CD8-positive, alpha-beta memory T cell (primary cell): ENCODE results near the gene HSH2D. TPM values are rescaled to one million over a fixed set of nuclear protein-coding genes. Genes with fewer than 3 reads are reported as not detected.

Source experiments
- CTCF ChIA-PET: fragments of 350-600 bp; sonication (Branson Sonifier 250); formaldehyde crosslinking; loops from one replicate; lab custom pipeline; 2021; ENCODE audit warnings: antibody characterized with exemption; lab: Charles Lee
- POLR2A ChIA-PET: fragments of 350-600 bp; sonication (Branson Sonifier 250); formaldehyde crosslinking; loops from one replicate; lab custom pipeline; 2021; ENCODE audit warnings: antibody characterized with exemption; lab: Charles Lee
- DNase-seq, 5 donors: peaks; one replicate each; pipeline versions ENCODE4 v3.0.0 to v3.0.0-alpha.2; 2020 to 2022; ENCODE audit warnings: mixed read lengths in 1 of 5
- H3K27ac ChIP-seq: one replicate; pipeline ENCODE4 v1.7.0; 2013; ENCODE audit warnings: low read depth, mild to moderate bottlenecking, low read length, moderate library complexity
- H3K27me3 ChIP-seq: 2 replicates; pipeline ENCODE4 v1.7.0; 2013; ENCODE audit warnings: low read length, mild to moderate bottlenecking; ENCODE audit not compliant: insufficient read depth, poor library complexity, severe bottlenecking
- H3K36me3 ChIP-seq: 2 replicates; pipeline ENCODE4 v1.7.0; 2013; ENCODE audit warnings: mild to moderate bottlenecking, low read length, moderate library complexity; ENCODE audit not compliant: insufficient read depth
- H3K4me1 ChIP-seq: 2 replicates; pipeline ENCODE4 v1.7.0; 2013; ENCODE audit warnings: mild to moderate bottlenecking, low read length, moderate library complexity; ENCODE audit not compliant: insufficient read depth
- H3K4me3 ChIP-seq: 2 replicates; pipeline ENCODE4 v1.7.0; 2013; ENCODE audit warnings: mild to moderate bottlenecking, low read length
- H3K9me3 ChIP-seq: 2 replicates; pipeline ENCODE4 v1.7.0; 2013; ENCODE audit warnings: mild to moderate bottlenecking, low read length
- H3K27ac Mint-ChIP-seq, 8 donors: one replicate each; pipeline ENCODE4 v1.8.0; 2020 to 2021; ENCODE audit warnings: mixed read lengths in 8 of 8, mild to moderate bottlenecking in 6 of 8, inconsistent platforms in 3 of 8, moderate library complexity in 3 of 8
- H3K27me3 Mint-ChIP-seq, 2 donors: one replicate each; pipeline ENCODE4 v1.8.0; 2020 to 2021; ENCODE audit warnings: mixed read lengths in 2 of 2, mild to moderate bottlenecking in 1 of 2, moderate library complexity in 1 of 2
- H3K36me3 Mint-ChIP-seq, 3 donors: one replicate each; pipeline ENCODE4 v1.8.0; 2020 to 2021; ENCODE audit warnings: mixed read lengths in 3 of 3, inconsistent platforms in 1 of 3, mild to moderate bottlenecking in 1 of 3
- H3K4me1 Mint-ChIP-seq, 3 donors: one replicate each; pipeline ENCODE4 v1.8.0; 2020 to 2021; ENCODE audit warnings: mixed read lengths in 3 of 3, inconsistent platforms in 1 of 3, mild to moderate bottlenecking in 1 of 3
- H3K4me3 Mint-ChIP-seq, 7 donors: one replicate each; pipeline ENCODE4 v1.8.0; 2020 to 2021; ENCODE audit warnings: mixed read lengths in 7 of 7, mild to moderate bottlenecking in 6 of 7, moderate library complexity in 4 of 7, inconsistent platforms in 2 of 7
- H3K9me3 Mint-ChIP-seq, 5 donors: one replicate each; pipeline ENCODE4 v1.8.0; 2020 to 2022; ENCODE audit warnings: mixed read lengths in 5 of 5, mild to moderate bottlenecking in 3 of 5, moderate library complexity in 2 of 5, inconsistent platforms in 1 of 5
- polyA plus RNA-seq: library from polyadenylated mRNA; unstranded; fragments of 300-500 nt; fragmentation: Illumina TruSeq; gene quantifications from one replicate; pipeline ENCODE4 v1.2.3, GENCODE V29; 2021
- total RNA-seq, 2 experiments: library from RNA; stranded (reverse); gene quantifications; one replicate each; pipeline ENCODE4 v1.2.3, GENCODE V29; 2021

The HSH2D gene
- total and polyA plus RNA-seq, 3 experiments from 2014 or later, result 8.6 to 12.8 (median 9.3) TPM

DNA sequence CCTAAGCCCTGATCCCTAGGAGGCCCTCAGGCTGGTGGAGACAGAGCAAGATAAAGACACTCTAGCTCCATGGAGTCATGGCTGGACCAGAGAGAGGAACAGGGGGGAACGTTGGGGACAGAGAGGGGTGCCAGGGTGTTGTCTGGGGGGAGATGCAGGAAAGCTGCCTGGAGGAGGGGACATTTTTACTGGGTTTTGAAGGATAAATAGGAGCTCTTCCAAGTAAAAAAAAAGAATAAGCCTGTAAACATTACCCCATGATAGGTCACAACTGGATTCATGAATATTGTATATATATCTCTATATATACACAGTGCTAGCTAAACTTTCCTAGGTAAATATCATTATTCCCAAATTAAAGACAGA, 714 bp downstream of the HSH2D start:
- H3K27ac Mint-ChIP-seq, result peak overlapping the region; percentile 82 to 98 (median 96)
- Histone ChIP-seq H3K27me3 (no peaks in the 10 kb centered on the region), H3K9me3 (no peaks in the 10 kb centered on the region), H3K27ac (peak overlapping the region; percentile 78), H3K4me1 (peaks cover 28% of the 10 kb centered on the region), H3K36me3 (peaks cover 7% of the 10 kb centered on the region), H3K4me3 (peak overlapping the region; percentile 90)
- H3K9me3 Mint-ChIP-seq, result no peaks in the 10 kb centered on the region
- H3K4me1 Mint-ChIP-seq, result peaks cover 39 to 62% (median 52%) of the 10 kb centered on the region in 3 donors
- no peak for DNase-seq
- H3K27me3 Mint-ChIP-seq, result no peaks in the 10 kb centered on the region
- CTCF ChIA-PET, result interaction anchor here (0.7 to 1.5 kb wide), 7 partner anchors 12 to 102 kb away, joined by 3 to 10 read pairs (median 3); partner anchors contain the start of gene TPM4
- H3K36me3 Mint-ChIP-seq, result peaks cover 0 to 14% (median 2%) of the 10 kb centered on the region in 3 donors
- POLR2A ChIA-PET, result interaction anchor here (0.6 to 2.0 kb wide), 5 partner anchors 22 to 227 kb away, joined by 3 to 9 read pairs (median 3); no protein-coding TSS in a partner anchor
- H3K4me3 Mint-ChIP-seq, result peak overlapping the region; percentile 90 to 97 (median 93)

DNA sequence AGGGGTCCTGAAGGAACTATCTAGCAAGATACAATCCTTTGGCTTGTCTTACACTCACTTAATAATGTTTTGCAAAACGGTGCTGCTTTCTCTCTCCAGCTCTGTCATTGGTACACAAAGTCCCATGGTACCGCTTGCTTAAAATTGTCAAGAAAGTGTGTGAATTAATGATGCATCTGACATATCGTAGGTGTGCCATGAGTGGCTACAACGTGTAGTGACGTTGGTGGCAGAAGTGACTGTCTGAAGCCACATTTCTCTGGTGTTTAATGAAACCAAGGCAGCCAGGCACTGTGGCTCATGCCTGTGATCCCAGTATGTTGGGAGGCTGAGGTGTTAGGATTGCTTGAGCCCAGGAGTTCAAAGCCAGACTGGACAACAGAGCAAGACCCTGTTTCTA, 2.6 kb downstream of the HSH2D start:
- Histone ChIP-seq H3K4me1 (peaks cover 28% of the 10 kb centered on the region), H3K27me3 (no peaks in the 10 kb centered on the region), H3K4me3 (no peak overlapping the region), H3K36me3 (peaks cover 7% of the 10 kb centered on the region), H3K27ac (no peak overlapping the region), H3K9me3 (no peaks in the 10 kb centered on the region)
- peak overlapping the region in 6 of 8 donors; percentile 3 to 92 (median 49) for H3K27ac Mint-ChIP-seq
- CTCF ChIA-PET, result interaction anchor here (1.3 kb wide), 1 partner anchor 30 kb away, joined by 3 read pairs; no protein-coding TSS in a partner anchor
- DNase-seq, result no peak
- POLR2A ChIA-PET, result interaction anchor here (0.7 kb wide), 1 partner anchor 448 kb away, joined by 6 read pairs; no protein-coding TSS in a partner anchor
- peak overlapping the region in 4 of 7 donors; percentile 15 to 60 (median 53) for H3K4me3 Mint-ChIP-seq
- H3K36me3 Mint-ChIP-seq, result peaks cover 0 to 26% (median 2%) of the 10 kb centered on the region in 3 donors
- no peaks in the 10 kb centered on the region for H3K9me3 Mint-ChIP-seq
- H3K27me3 Mint-ChIP-seq, result no peaks in the 10 kb centered on the region
- H3K4me1 Mint-ChIP-seq, result peaks cover 26 to 52% (median 37%) of the 10 kb centered on the region in 3 donors

DNA sequence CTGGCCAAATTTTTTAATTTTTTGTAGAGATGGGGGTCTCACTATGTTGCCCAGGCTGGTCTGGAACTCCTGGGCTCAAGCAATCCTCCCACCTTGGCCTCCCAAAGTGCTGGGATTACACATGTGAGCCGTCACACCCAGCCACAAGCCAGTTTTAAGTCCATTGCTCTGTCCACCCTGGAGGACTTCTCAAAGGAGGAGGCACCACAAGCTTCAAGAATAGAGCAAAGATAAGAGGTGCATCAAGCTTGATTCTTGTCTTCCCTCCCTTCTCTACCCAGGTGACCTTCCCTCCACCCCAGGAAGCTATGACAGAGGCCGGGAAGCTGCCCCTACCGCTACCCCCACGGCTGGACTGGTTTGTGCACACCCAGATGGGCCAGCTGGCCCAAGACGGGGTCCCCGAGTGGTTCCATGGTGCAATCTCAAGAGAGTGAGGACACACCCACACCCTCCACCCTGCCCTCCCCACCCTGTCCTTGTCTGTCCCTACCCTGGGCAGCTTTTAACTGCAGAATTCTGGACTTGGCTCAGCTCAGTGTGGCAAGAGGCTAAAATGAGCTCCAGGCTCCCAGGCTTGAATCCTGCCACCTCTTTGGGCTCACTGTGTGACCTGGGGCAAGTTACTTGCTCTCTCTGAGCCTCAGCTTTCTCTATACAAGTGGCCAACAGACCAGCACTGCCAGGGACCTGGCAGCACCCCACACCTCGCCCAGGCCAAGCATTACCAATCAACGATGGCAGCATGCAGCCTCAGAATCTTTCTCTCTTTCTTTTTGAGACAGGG, 5.2 kb downstream of the HSH2D start:
- Histone ChIP-seq H3K36me3 (peaks cover 11% of the 10 kb centered on the region), H3K27me3 (no peaks in the 10 kb centered on the region), H3K4me3 (no peak overlapping the region), H3K9me3 (no peaks in the 10 kb centered on the region), H3K27ac (no peak overlapping the region), H3K4me1 (peaks cover 22% of the 10 kb centered on the region)
- CTCF ChIA-PET, result interaction anchor here (1.1 to 1.2 kb wide), 2 partner anchors 11 to 31 kb away, joined by 3 read pairs; no protein-coding TSS in a partner anchor
- peaks cover 15 to 36% (median 21%) of the 10 kb centered on the region in 3 donors for H3K4me1 Mint-ChIP-seq
- no peaks in the 10 kb centered on the region for H3K9me3 Mint-ChIP-seq
- H3K27ac Mint-ChIP-seq, result peak overlapping the region in 2 of 8 donors; percentile 63 to 92
- H3K4me3 Mint-ChIP-seq, result peak overlapping the region in 1 of 7 donors; percentile 21
- H3K36me3 Mint-ChIP-seq, result peaks cover 0 to 43% (median 0%) of the 10 kb centered on the region in 3 donors
- POLR2A ChIA-PET, result no interaction called here
- DNase-seq, result no peak
- no peaks in the 10 kb centered on the region for H3K27me3 Mint-ChIP-seq

DNA sequence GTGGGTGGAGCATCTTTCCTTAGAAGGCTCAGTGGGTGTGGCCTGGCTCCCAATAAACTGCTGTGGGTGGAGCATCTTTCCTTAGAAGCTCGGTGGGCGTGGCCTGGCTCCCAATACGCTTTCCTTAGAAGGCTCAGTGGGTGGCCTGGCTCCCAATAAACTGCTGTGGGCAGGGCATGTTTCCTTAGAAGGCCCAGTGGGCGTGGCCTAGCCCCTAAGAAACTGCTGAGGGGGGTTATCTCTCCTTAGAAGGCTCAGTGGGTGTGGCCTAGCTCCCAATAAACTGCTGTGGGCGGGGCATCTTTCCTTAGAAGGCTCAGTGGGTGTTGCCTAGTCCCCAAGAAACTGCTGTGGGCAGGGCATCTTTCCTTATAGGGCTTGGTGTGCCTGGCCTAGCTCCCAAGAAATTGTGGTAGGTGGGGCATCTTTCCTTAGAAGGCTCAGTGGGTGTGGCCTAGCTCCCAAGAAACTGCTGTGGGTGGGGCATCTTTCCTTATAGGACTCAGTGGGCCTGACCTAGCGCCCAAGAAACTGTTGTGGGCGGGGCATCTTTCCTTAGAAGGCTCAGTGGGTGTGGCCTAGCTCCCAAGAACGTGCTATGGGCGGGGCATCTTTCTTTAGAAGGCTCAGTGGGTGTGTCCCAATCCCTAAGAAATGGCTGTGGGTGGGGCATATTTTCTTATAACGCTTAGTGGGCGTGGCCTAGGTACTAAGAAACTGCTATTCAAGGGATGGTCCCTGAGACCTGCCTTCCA, 10.3 kb downstream of the HSH2D start:
- no peak overlapping the region for H3K27ac ChIP-seq
- H3K9me3 ChIP-seq, result no peaks in the 10 kb centered on the region
- no peaks in the 10 kb centered on the region for H3K27me3 Mint-ChIP-seq
- H3K36me3 ChIP-seq, result peaks cover 32% of the 10 kb centered on the region
- no peaks in the 10 kb centered on the region for H3K27me3 ChIP-seq
- peak overlapping the region in 3 of 8 donors; percentile 26 to 74 (median 50) for H3K27ac Mint-ChIP-seq
- ChIA-PET CTCF (interaction anchor here (1.1 to 1.3 kb wide), 2 partner anchors 94 to 112 kb away, joined by 3 read pairs; no protein-coding TSS in a partner anchor), POLR2A (no interaction called here)
- H3K4me3 Mint-ChIP-seq, result no peak overlapping the region
- H3K4me3 ChIP-seq, result no peak overlapping the region
- peaks cover 0 to 9% (median 9%) of the 10 kb centered on the region in 3 donors for H3K4me1 Mint-ChIP-seq
- peaks cover 17 to 80% (median 18%) of the 10 kb centered on the region in 3 donors for H3K36me3 Mint-ChIP-seq
- H3K9me3 Mint-ChIP-seq, result no peaks in the 10 kb centered on the region
- no peak for DNase-seq
- no peaks in the 10 kb centered on the region for H3K4me1 ChIP-seq

DNA sequence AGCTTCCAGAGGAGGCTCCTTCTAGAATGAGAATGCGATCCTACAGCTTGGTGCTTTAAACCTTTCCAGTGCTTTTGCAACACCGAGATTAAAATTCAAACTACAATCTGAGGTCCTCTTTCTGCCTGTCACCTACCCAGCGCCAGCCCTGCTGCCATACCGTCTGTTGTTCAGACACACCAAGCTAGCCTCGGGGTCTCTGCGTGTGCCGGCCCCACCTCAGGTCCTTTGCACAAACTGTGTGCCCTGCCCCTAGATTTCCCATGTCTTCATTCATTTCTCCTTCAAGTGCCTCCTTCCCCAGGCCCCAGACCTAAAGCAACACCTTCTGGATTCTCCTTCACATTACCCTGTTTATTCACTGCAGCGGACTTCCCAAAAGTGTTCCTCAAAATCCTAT, 11.1 kb downstream of the HSH2D start:
- peaks cover 0 to 9% (median 3%) of the 10 kb centered on the region in 3 donors for H3K4me1 Mint-ChIP-seq
- no peaks in the 10 kb centered on the region for H3K9me3 Mint-ChIP-seq
- Histone ChIP-seq H3K36me3 (peaks cover 29% of the 10 kb centered on the region), H3K27me3 (no peaks in the 10 kb centered on the region), H3K4me1 (no peaks in the 10 kb centered on the region), H3K4me3 (no peak overlapping the region), H3K9me3 (no peaks in the 10 kb centered on the region), H3K27ac (no peak overlapping the region)
- ChIA-PET POLR2A (no interaction called here), CTCF (interaction anchor here (1.1 to 1.3 kb wide), 2 partner anchors 93 to 112 kb away, joined by 3 read pairs; no protein-coding TSS in a partner anchor)
- H3K4me3 Mint-ChIP-seq, result no peak overlapping the region
- H3K27me3 Mint-ChIP-seq, result no peaks in the 10 kb centered on the region
- H3K27ac Mint-ChIP-seq, result peak overlapping the region in 3 of 8 donors; percentile 54 to 75 (median 62)
- no peak for DNase-seq
- peaks cover 17 to 72% (median 18%) of the 10 kb centered on the region in 3 donors for H3K36me3 Mint-ChIP-seq

DNA sequence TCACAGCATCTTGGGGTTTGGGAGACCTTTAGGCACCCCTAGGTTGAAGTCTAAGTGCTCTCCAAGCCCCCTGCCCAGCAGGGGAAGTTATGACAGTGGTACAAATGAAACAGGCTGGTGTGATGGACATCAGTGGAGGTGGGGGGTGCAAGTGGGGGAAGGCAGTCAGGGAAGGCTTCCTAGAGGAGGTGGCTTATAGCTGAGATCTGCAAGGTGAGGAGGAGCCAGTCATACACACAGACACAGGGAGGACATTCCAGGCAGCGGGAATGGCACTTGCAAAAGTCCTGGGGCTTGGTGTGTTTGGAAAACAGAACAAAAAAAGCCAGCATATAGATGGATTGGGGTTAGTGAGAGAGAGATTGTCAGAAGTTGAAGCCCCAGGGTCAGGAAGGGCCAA, 11.6 kb downstream of the HSH2D start:
- Histone ChIP-seq H3K4me1 (no peaks in the 10 kb centered on the region), H3K27ac (no peak overlapping the region), H3K27me3 (no peaks in the 10 kb centered on the region), H3K9me3 (no peaks in the 10 kb centered on the region), H3K36me3 (peaks cover 29% of the 10 kb centered on the region), H3K4me3 (no peak overlapping the region)
- POLR2A ChIA-PET, result no interaction called here
- H3K27ac Mint-ChIP-seq, result peak overlapping the region in 4 of 8 donors; percentile 54 to 81 (median 68)
- H3K36me3 Mint-ChIP-seq, result peaks cover 17 to 68% (median 18%) of the 10 kb centered on the region in 3 donors
- peaks cover 0 to 9% (median 0%) of the 10 kb centered on the region in 3 donors for H3K4me1 Mint-ChIP-seq
- no peaks in the 10 kb centered on the region for H3K9me3 Mint-ChIP-seq
- CTCF ChIA-PET, result no interaction called here
- DNase-seq, result no peak
- H3K4me3 Mint-ChIP-seq, result no peak overlapping the region
- no peaks in the 10 kb centered on the region for H3K27me3 Mint-ChIP-seq

DNA sequence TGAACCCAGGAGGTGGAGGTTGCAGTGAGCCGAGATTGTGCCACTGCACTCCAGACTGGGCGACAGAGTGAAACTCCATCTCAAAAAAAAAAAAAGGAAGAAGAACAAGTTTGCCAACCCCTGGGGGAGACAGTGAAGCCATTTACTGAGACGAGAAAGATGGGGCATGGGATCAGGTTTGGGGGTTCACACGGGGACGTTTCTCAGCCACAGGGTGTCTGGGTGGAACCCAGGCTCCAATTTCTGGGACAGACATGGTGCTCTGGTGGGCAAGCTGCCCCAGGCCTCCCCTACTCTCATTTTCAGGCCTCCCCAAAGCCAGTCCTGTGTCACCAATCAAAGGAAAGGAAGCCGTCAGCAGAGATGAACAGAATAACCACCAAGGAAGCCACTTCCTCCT, 13.4 kb downstream of the HSH2D start:
- Mint-ChIP-seq H3K4me3 (peak overlapping the region in 1 of 7 donors; percentile 41), H3K27ac (peak overlapping the region in 1 of 8 donors; percentile 63), H3K36me3 (peaks cover 17 to 58% (median 18%) of the 10 kb centered on the region in 3 donors), H3K27me3 (no peaks in the 10 kb centered on the region), H3K9me3 (no peaks in the 10 kb centered on the region), H3K4me1 (peaks cover 3 to 9% (median 3%) of the 10 kb centered on the region in 3 donors)
- Histone ChIP-seq H3K4me1 (no peaks in the 10 kb centered on the region), H3K27ac (no peak overlapping the region), H3K36me3 (peaks cover 29% of the 10 kb centered on the region), H3K4me3 (no peak overlapping the region), H3K27me3 (no peaks in the 10 kb centered on the region), H3K9me3 (no peaks in the 10 kb centered on the region)
- CTCF ChIA-PET, result interaction anchor here (1.0 kb wide), 1 partner anchor 13 kb away, joined by 3 read pairs; the partner anchor contains the start of gene HSH2D
- POLR2A ChIA-PET, result no interaction called here
- DNase-seq, result no peak
